Left renal cortex interstitium (tissue), 4 donors: ENCODE data around the gene RNF213. TPM values are rescaled to one million over a fixed set of nuclear protein-coding genes. Genes with fewer than 3 reads are reported as not detected.
"Not testable (repeated sequence)": the region's sequence is repeated elsewhere in the genome, so short reads cannot be mapped to it uniquely, and the experiment has no call there.

ENCODE experiments used
- DNase-seq, 4 donors: peaks; one replicate each; pipeline ENCODE4 v3.0.0-alpha.2; 2013; ENCODE audit warnings: low read depth in 4 of 4, low spot score in 2 of 4, missing footprints in 1 of 4
- polyA plus RNA-seq, 4 donors: library from polyadenylated mRNA; unstranded; fragments of 120-200 nt; gene quantifications; one replicate each; pipeline ENCODE4 v1.2.1, GENCODE V29; 2013; ENCODE audit not compliant: insufficient read length in 4 of 4

RNF213 gene
- polyA plus RNA-seq, 4 donors: 47.0 to 94.1 (median 69.6) TPM

- DNase-seq: no peak
Measured at GRCh38 chr17:80223838-80224497, 36.7 kb upstream of the RNF213 start.

- DNase-seq: no peak
Measured at GRCh38 chr17:80224683-80225082, 36.0 kb upstream of the RNF213 start.

GRCh38 chr17:80225230-80225629 is 35.4 kb upstream of the RNF213 start:
- no peak for DNase-seq

- no peak for DNase-seq
Measured at GRCh38 chr17:80227156-80227555, 33.5 kb upstream of the RNF213 start.

- no peak for DNase-seq
Measured at GRCh38 chr17:80227666-80228065, 33.0 kb upstream of the RNF213 start.

GRCh38 chr17:80228477-80228876 is 32.2 kb upstream of the RNF213 start:
- no peak for DNase-seq

- DNase-seq: no peak
Measured at GRCh38 chr17:80229011-80229410, 31.6 kb upstream of the RNF213 start.

- no peak for DNase-seq
Measured at GRCh38 chr17:80232438-80232837, 28.2 kb upstream of the RNF213 start.

GRCh38 chr17:80233202-80233601 is 27.4 kb upstream of the RNF213 start:
- no peak for DNase-seq

GRCh38 chr17:80236911-80237310 is 23.7 kb upstream of the RNF213 start:
- no peak for DNase-seq

GRCh38 chr17:80237386-80237785 is 23.3 kb upstream of the RNF213 start:
- DNase-seq: no peak

GRCh38 chr17:80242505-80242904 is 18.1 kb upstream of the RNF213 start:
- no peak for DNase-seq

- no peak for DNase-seq
Measured at GRCh38 chr17:80243526-80244433, 16.9 kb upstream of the RNF213 start.

GRCh38 chr17:80244448-80244847 is 16.2 kb upstream of the RNF213 start:
- not testable (repeated sequence) for DNase-seq

- no peak for DNase-seq
Measured at GRCh38 chr17:80244871-80245509, 15.7 kb upstream of the RNF213 start.

- DNase-seq: no peak
Measured at GRCh38 chr17:80245566-80246265, 14.9 kb upstream of the RNF213 start.

GRCh38 chr17:80246266-80246681 is 14.4 kb upstream of the RNF213 start:
- DNase-seq: no peak

GRCh38 chr17:80246726-80247125 is 13.9 kb upstream of the RNF213 start:
- no peak for DNase-seq

- DNase-seq: no peak
Measured at GRCh38 chr17:80247561-80247960, 13.1 kb upstream of the RNF213 start.

GRCh38 chr17:80248001-80248893 is 12.4 kb upstream of the RNF213 start:
- no peak for DNase-seq
